ENCODE results near the gene RELN.

RELN gene

GRCh38 chr7:103439661-103440060 is 549.8 kb downstream of the RELN start:
- H3K27me3 ChIP-seq (ENCODE audit: insufficient read depth, low read length): peaks cover 2% of the 10 kb centered on the region
- H3K4me2 ChIP-seq (ENCODE audit: low read length): no peak overlapping the region
- H3K18ac ChIP-seq (ENCODE audit: low read length): no peak overlapping the region
- no peak overlapping the region for H3K27ac ChIP-seq (ENCODE audit: low read depth, low read length)
- no peaks in the 10 kb centered on the region for H3K4me1 ChIP-seq (ENCODE audit: control insufficient read depth in 1 of 2, insufficient read depth in 2 of 2, low read length in 2 of 2)
- H2AFZ ChIP-seq (ENCODE audit: insufficient read depth, low read length, poor library complexity): no peak overlapping the region
- no peak overlapping the region for H4K91ac ChIP-seq (ENCODE audit: low read depth, low read length)
- H3K23ac ChIP-seq (ENCODE audit: low read length): no peak overlapping the region
- no peak overlapping the region for H3K4me3 ChIP-seq (ENCODE audit: low read depth, low read length)
- no peak overlapping the region for H3K9ac ChIP-seq (ENCODE audit: low read length)
- H2BK120ac ChIP-seq (ENCODE audit: insufficient read depth, low read length, poor library complexity): no peak overlapping the region
- H3K79me1 ChIP-seq (ENCODE audit: low read length): no peaks in the 10 kb centered on the region
- H3K79me2 ChIP-seq (ENCODE audit: control insufficient read depth, insufficient read depth, low read length, poor library complexity): no peaks in the 10 kb centered on the region
- H3K9me3 ChIP-seq (ENCODE audit: insufficient read depth, low read depth, low read length): no peaks in the 10 kb centered on the region
- no peak overlapping the region for H4K12ac ChIP-seq (ENCODE audit: low read depth, low read length)
- no peak overlapping the region for H2BK5ac ChIP-seq (ENCODE audit: low read depth, low read length, poor library complexity)
- no peaks in the 10 kb centered on the region for H3K36me3 ChIP-seq (ENCODE audit: control insufficient read depth in 1 of 2, insufficient read depth in 2 of 2, low read length in 2 of 2)
- H2AK5ac ChIP-seq (ENCODE audit: low read length): no peak overlapping the region
- no peak overlapping the region for H3K4ac ChIP-seq (ENCODE audit: low read depth, low read length)
- no CpG with 5 or more reads among the region's 8 CpGs for WGBS (ENCODE audit: extremely low coverage, insufficient coverage, insufficient read length)
- no peak overlapping the region for H4K8ac ChIP-seq (ENCODE audit: low read depth, low read length)
- H2BK12ac ChIP-seq (ENCODE audit: low read length): no peak overlapping the region
- no peak overlapping the region for H3K14ac ChIP-seq (ENCODE audit: low read length)
- DNase-seq: no peak

- Histone ChIP-seq H3K27ac (ENCODE audit: low read depth, low read length) (no peak overlapping the region), H3K4ac (ENCODE audit: low read depth, low read length) (no peak overlapping the region), H2AFZ (ENCODE audit: insufficient read depth, low read length, poor library complexity) (no peak overlapping the region), H3K36me3 (ENCODE audit: control insufficient read depth in 1 of 2, insufficient read depth in 2 of 2, low read length in 2 of 2) (no peaks in the 10 kb centered on the region), H2AK5ac (ENCODE audit: low read length) (no peak overlapping the region), H3K79me1 (ENCODE audit: low read length) (no peaks in the 10 kb centered on the region), H4K91ac (ENCODE audit: low read depth, low read length) (no peak overlapping the region), H3K79me2 (ENCODE audit: control insufficient read depth, insufficient read depth, low read length, poor library complexity) (no peaks in the 10 kb centered on the region), H3K9ac (ENCODE audit: low read length) (no peak overlapping the region), H3K18ac (ENCODE audit: low read length) (no peak overlapping the region), H3K14ac (ENCODE audit: low read length) (no peak overlapping the region), H3K4me1 (ENCODE audit: control insufficient read depth in 1 of 2, insufficient read depth in 2 of 2, low read length in 2 of 2) (no peaks in the 10 kb centered on the region), H2BK120ac (ENCODE audit: insufficient read depth, low read length, poor library complexity) (no peak overlapping the region), H3K9me3 (ENCODE audit: insufficient read depth, low read depth, low read length) (no peaks in the 10 kb centered on the region), H3K27me3 (ENCODE audit: insufficient read depth, low read length) (no peaks in the 10 kb centered on the region), H4K12ac (ENCODE audit: low read depth, low read length) (no peak overlapping the region), H2BK12ac (ENCODE audit: low read length) (no peak overlapping the region), H3K4me3 (ENCODE audit: low read depth, low read length) (no peak overlapping the region), H4K8ac (ENCODE audit: low read depth, low read length) (no peak overlapping the region), H2BK5ac (ENCODE audit: low read depth, low read length, poor library complexity) (no peak overlapping the region), H3K23ac (ENCODE audit: low read length) (no peak overlapping the region), H3K4me2 (ENCODE audit: low read length) (no peak overlapping the region)
- no peak for DNase-seq
- no CpG with 5 or more reads among the region's 1 CpG for WGBS (ENCODE audit: extremely low coverage, insufficient coverage, insufficient read length)
These were observed 551.8 kb downstream of the RELN start for GRCh38 chr7:103437623-103438022.

GRCh38 chr7:103432712-103433111 is 556.7 kb downstream of the RELN start:
- Histone ChIP-seq H2BK5ac (ENCODE audit: low read depth, low read length, poor library complexity) (no peak overlapping the region), H3K9ac (ENCODE audit: low read length) (no peak overlapping the region), H4K91ac (ENCODE audit: low read depth, low read length) (no peak overlapping the region), H3K14ac (ENCODE audit: low read length) (no peak overlapping the region), H2BK120ac (ENCODE audit: insufficient read depth, low read length, poor library complexity) (no peak overlapping the region), H4K8ac (ENCODE audit: low read depth, low read length) (no peak overlapping the region), H3K4ac (ENCODE audit: low read depth, low read length) (no peak overlapping the region), H3K79me1 (ENCODE audit: low read length) (no peaks in the 10 kb centered on the region), H2BK12ac (ENCODE audit: low read length) (no peak overlapping the region), H3K79me2 (ENCODE audit: control insufficient read depth, insufficient read depth, low read length, poor library complexity) (no peaks in the 10 kb centered on the region), H2AFZ (ENCODE audit: insufficient read depth, low read length, poor library complexity) (no peak overlapping the region), H3K36me3 (ENCODE audit: control insufficient read depth in 1 of 2, insufficient read depth in 2 of 2, low read length in 2 of 2) (no peaks in the 10 kb centered on the region), H3K27ac (ENCODE audit: low read depth, low read length) (no peak overlapping the region), H3K9me3 (ENCODE audit: insufficient read depth, low read depth, low read length) (no peaks in the 10 kb centered on the region), H4K12ac (ENCODE audit: low read depth, low read length) (no peak overlapping the region), H3K4me1 (ENCODE audit: control insufficient read depth in 1 of 2, insufficient read depth in 2 of 2, low read length in 2 of 2) (no peaks in the 10 kb centered on the region), H3K18ac (ENCODE audit: low read length) (no peak overlapping the region), H2AK5ac (ENCODE audit: low read length) (no peak overlapping the region), H3K23ac (ENCODE audit: low read length) (no peak overlapping the region), H3K4me2 (ENCODE audit: low read length) (no peak overlapping the region), H3K27me3 (ENCODE audit: insufficient read depth, low read length) (no peaks in the 10 kb centered on the region), H3K4me3 (ENCODE audit: low read depth, low read length) (no peak overlapping the region)
- DNase-seq: no peak
- whole genome bisulfite sequencing (ENCODE audit: extremely low coverage, insufficient coverage, insufficient read length): no CpG with 5 or more reads among the region's 1 CpG

- WGBS (ENCODE audit: extremely low coverage, insufficient coverage, insufficient read length): no CpG with 5 or more reads among the region's 1 CpG
- H2AFZ ChIP-seq (ENCODE audit: insufficient read depth, low read length, poor library complexity): no peak overlapping the region
- H3K9me3 ChIP-seq (ENCODE audit: insufficient read depth, low read depth, low read length): no peaks in the 10 kb centered on the region
- no peak overlapping the region for H4K12ac ChIP-seq (ENCODE audit: low read depth, low read length)
- no peaks in the 10 kb centered on the region for H3K36me3 ChIP-seq (ENCODE audit: control insufficient read depth in 1 of 2, insufficient read depth in 2 of 2, low read length in 2 of 2)
- H3K23ac ChIP-seq (ENCODE audit: low read length): no peak overlapping the region
- no peak overlapping the region for H4K8ac ChIP-seq (ENCODE audit: low read depth, low read length)
- no peak for DNase-seq
- H3K9ac ChIP-seq (ENCODE audit: low read length): no peak overlapping the region
- no peak overlapping the region for H3K27ac ChIP-seq (ENCODE audit: low read depth, low read length)
- no peak overlapping the region for H3K4me2 ChIP-seq (ENCODE audit: low read length)
- no peak overlapping the region for H2BK5ac ChIP-seq (ENCODE audit: low read depth, low read length, poor library complexity)
- no peak overlapping the region for H3K4me3 ChIP-seq (ENCODE audit: low read depth, low read length)
- H2AK5ac ChIP-seq (ENCODE audit: low read length): no peak overlapping the region
- no peak overlapping the region for H4K91ac ChIP-seq (ENCODE audit: low read depth, low read length)
- no peaks in the 10 kb centered on the region for H3K79me2 ChIP-seq (ENCODE audit: control insufficient read depth, insufficient read depth, low read length, poor library complexity)
- no peaks in the 10 kb centered on the region for H3K79me1 ChIP-seq (ENCODE audit: low read length)
- no peak overlapping the region for H3K18ac ChIP-seq (ENCODE audit: low read length)
- H3K4me1 ChIP-seq (ENCODE audit: control insufficient read depth in 1 of 2, insufficient read depth in 2 of 2, low read length in 2 of 2): no peaks in the 10 kb centered on the region
- H2BK12ac ChIP-seq (ENCODE audit: low read length): no peak overlapping the region
- no peak overlapping the region for H2BK120ac ChIP-seq (ENCODE audit: insufficient read depth, low read length, poor library complexity)
- H3K27me3 ChIP-seq (ENCODE audit: insufficient read depth, low read length): no peaks in the 10 kb centered on the region
- H3K14ac ChIP-seq (ENCODE audit: low read length): no peak overlapping the region
- no peak overlapping the region for H3K4ac ChIP-seq (ENCODE audit: low read depth, low read length)
These were observed 564.3 kb downstream of the RELN start for GRCh38 chr7:103425177-103425576.
